HTERT RPE-1 (cell line): ENCODE results near the gene SEMA5A.

Experiments
- in situ Hi-C: fragments of 300-500 bp; cut with MboI; formaldehyde crosslinking; loops from 4 replicates; pipeline ENCODE4 v1.14.3; 2020; ENCODE audit warnings: low sequenced_read_pairs

The SEMA5A gene

GRCh38 chr5:9479361-9479760 lies 66.5 kb downstream of the SEMA5A start:
- in situ Hi-C loops, result no loop called here

GRCh38 chr5:9477537-9477936 lies 68.3 kb downstream of the SEMA5A start:
- in situ Hi-C loops, result no loop called here

DNA sequence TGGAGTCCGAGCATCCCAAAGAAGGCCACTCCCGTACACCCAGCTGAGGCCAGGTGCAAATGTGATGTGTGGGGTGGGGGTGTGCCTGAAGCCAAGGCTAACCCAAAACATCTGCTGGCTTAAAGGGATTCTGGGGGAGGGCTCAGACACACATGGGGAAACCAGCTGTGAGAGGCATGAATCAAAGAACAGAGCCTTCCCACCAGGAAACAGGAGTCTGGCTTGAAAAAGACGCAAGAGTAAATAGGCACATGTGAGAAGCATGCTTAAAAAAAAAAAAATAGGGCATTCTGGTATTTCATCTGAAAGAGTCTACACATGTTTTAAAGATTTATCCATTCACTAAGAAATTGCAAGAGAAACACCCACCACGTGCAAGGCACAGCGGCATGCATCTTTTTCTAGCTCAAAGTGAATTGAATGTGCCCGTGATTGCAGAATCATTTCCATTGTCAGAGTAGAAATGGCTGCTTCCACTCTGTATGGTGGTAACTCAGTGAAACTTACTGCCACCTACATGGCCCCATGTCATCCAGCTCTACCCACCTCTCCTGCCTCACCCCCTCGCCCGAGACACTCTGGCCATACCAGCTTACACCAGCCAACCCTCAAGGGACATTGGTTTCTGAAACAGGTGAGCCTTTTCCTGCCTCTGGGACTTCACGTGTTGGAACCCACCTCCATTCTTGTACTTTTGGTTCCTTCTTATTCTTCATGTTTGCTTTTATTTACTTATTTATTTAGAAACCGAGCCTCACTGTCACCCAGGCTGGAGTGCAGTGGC lies 71.5 kb downstream of the SEMA5A start:
- in situ Hi-C loops, result no loop called here

- in situ Hi-C loops, result no loop called here
These were observed 72.3 kb downstream of the SEMA5A start for GRCh38 chr5:9473624-9474023.

- in situ Hi-C loops, result no loop called here
These were observed 75.5 kb downstream of the SEMA5A start for GRCh38 chr5:9470410-9470809.

- in situ Hi-C loops, result no loop called here
These were observed 77.9 kb downstream of the SEMA5A start for GRCh38 chr5:9468060-9468388.

DNA sequence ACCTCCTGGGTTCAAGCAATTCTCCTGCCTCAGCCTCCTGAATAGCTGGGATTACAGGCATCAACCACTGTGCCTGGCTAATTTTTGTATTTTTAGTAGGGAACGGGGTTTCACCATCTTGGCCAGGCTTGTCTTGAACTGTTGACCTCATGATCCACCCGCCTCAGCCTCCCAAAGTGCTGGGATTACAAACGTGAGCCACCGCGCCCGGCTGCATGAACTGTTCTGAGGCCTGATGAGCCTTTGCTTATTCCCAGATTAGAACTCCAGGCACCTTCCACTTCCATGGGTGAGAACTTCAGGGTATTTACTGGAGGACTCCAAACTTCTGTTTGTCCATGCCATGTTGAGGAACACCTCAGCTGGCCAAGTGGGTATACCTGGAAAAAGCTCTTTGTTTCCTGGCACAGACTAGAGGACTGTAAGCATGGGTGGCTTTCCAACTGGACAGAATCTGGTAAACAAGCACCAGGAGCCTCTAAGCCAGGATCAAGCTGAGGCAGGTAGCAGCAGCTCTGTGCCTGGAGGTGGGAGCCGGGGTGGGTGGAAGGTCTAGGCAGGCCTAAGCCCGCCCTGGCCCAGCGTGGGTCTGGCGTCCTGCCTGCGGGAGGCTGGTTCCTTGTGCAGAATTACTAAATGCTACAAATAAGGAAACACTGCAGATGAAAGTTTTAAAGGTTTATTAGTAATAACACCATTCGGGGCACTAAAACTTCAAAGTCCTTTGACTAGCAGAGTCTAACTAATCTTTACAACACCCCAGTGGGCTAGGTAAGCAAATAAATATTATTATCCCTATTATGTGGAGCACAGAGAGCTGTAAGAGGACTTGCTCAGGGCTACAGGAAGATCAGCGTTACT lies 78.4 kb downstream of the SEMA5A start:
- in situ Hi-C loops, result no loop called here

DNA sequence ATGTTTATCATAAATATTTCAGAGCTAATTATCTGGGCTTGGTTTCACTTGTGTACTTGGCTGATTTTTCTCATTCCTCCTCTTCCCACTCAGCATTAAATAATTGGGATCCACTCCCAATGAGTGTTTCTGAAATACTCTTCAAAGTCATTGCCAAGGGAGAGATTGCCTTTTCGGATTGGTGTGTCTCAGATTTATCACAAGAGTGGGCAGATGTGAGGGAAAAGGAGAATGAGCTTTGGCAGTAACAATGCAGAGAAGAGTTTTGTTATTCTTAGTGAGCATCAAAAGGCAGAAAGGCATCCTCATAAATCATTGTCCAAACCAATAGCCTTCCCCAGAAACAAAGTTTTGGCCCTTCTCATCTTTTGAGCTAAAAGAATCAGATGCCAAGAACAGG lies 79.2 kb downstream of the SEMA5A start:
- in situ Hi-C loops, result no loop called here

DNA sequence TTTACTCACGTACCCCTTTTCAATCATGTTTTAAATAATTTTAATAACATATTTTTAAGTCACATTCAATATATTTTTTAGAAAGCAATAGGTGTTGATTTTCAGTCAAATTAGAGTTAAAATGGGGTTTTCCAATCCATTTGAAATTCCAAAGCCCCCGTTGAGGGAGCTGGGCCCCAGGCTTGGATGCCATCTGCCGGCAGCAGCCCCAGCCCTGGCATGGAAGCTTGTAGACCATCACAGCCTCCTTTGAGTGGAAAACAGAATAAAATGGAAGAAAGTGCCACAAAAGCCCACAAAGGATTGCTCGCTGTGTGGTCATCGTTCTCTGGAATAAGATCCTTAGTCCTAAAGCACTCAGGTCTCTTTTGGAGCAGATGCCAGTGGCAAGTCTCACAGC lies 81.4 kb downstream of the SEMA5A start:
- in situ Hi-C loops, result no loop called here

GRCh38 chr5:9462109-9462508 lies 83.8 kb downstream of the SEMA5A start:
- in situ Hi-C loops, result no loop called here

DNA sequence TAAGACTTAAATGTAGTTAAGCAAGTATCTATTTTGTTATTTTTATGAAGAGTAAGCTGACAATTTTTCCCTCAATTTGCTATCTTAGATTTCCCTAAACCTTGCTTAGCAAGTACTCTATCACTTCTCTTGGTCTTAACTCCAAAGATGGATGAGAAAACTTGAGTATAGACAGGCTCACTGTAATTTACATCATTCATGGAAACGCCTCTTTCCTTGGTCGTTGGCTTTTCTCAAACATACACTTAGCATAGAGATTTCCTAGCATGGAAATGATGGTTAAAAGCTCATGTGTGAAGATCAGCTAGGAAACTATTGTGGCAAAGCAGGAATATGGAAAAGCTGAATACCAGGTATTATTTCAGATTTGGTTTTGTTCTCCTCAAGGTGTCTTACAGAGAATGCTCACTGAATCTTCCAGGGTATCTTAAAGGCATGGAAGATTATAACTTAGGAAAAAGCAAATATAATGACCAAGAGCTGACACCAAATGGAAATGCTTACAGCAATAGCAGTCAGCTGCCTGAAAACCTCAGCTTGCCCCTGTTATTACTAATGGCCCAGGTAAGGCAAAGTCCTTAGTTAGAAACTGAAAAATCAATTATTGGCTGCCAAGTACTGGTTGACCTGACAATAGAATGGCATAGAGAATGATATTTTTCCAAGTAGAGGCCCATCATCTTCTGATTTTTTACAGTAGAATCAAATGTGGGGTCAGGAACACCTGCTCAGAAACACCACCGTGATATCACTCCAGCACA lies 84.8 kb downstream of the SEMA5A start:
- in situ Hi-C loops, result no loop called here

DNA sequence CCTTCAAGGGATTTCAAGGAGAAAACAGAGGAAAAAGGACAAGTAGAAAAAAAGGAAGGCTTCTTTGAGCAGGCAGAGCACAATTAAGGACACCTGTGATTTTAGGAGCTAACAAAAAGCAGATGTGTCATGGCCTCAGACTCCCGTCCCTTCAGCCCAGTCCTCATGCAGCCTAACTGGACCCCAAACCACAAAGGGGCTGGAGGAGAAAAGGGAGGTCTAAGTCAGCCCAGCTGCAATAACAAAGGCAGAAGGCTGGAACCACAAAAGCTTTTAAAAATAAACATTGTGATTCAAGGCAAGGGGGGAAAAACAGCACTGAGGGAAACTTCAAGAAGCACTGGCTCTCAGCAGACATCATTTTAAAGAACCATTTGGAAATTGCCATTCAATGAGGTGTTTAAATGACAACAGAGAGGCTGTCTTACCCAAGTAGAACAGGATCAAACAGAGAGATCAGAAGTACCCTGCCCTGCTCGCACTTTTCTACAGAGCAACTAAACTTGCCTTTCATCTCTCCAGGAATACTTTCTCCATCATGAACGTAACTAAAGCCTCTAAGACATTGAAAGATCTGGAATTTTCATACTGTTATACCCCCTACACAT lies 89.3 kb downstream of the SEMA5A start:
- in situ Hi-C loops, result no loop called here

GRCh38 chr5:9455826-9456434 lies 89.9 kb downstream of the SEMA5A start:
- in situ Hi-C loops, result no loop called here

- in situ Hi-C loops, result no loop called here
These were observed 91.4 kb downstream of the SEMA5A start for GRCh38 chr5:9454491-9454890.

DNA sequence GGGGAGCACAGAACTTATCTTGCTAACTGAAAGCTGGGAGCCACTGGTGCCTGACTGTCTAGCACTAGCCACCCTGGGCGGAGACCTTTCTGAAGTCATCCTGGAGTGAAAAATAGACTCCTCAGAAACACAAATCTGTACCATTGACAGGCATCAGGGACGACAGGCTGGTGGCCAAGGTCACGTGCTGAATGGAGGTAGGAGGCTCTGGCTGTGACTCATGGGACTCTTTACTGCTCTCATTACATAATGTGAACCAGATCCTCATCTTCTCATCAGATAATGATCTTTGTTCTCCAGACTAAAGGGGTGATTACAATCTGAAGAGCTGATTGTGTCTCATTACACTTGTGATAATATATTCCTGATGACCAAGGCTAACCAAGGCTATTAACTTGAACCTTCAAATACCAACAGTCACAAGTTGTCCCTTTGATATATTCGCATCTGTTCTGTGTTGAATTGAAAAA lies 91.8 kb downstream of the SEMA5A start:
- in situ Hi-C loops, result no loop called here

DNA sequence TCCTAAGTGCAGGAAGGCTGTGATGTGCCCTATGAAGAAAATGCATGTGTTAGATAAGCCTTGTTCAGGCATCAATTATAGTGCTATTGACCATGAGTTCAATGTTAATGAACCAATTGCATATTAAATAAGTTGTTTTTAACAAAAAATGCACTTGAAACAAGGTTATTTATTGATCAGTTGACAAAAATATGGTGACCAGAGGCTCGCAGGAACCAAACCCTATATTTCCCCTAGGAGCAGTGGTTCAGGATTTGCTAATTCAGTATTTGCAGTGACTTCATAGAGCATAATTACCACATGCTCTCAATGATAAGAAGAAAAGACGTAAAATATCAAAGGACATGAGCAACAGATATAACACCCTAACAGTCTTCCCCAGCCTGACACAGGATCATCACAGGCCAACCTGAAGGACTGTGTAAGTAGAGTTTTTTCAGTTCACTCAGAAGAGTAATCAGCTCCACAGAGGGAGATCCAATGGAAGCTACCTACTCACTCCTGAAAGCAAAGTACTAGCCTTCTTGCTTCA lies 92.3 kb downstream of the SEMA5A start:
- in situ Hi-C loops, result no loop called here

DNA sequence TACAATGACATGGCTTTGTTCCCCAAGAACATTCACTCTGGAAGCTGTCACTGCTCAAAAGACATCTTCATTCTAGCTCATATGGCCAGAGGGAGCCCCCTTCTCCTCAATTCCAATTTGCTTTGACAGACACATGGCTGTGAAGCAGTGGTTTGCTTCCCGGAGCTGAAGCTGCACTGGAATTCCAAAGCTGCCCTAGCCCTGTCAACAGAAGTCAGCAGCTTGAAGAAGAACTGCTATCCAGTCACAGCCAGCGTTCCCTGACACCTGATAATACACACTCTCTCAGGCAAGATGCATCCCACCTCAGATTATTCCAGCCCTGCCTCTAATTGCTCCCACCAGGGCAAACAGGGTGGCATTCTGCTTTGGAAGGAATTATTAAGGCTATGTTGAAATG lies 93.7 kb downstream of the SEMA5A start:
- in situ Hi-C loops, result no loop called here

- in situ Hi-C loops, result no loop called here
These were observed 94.8 kb downstream of the SEMA5A start for GRCh38 chr5:9451037-9451436.

- in situ Hi-C loops, result no loop called here
These were observed 98.2 kb downstream of the SEMA5A start for GRCh38 chr5:9447691-9448090.

- in situ Hi-C loops, result no loop called here
These were observed 100.0 kb downstream of the SEMA5A start for GRCh38 chr5:9445826-9446388.
